ENCODE results near the gene RPL32. TPM values are rescaled to one million over a fixed set of nuclear protein-coding genes. Genes with fewer than 3 reads are reported as not detected.
"Not testable (repeated sequence)": the region's sequence is repeated elsewhere in the genome, so short reads cannot be mapped to it uniquely, and the experiment has no call there.

The RPL32 gene
- polyA plus RNA-seq, 3 donors, result 1,974 to 2,375 (median 2,193) TPM

- DNase-seq (ENCODE audit: extremely low read depth in 1 of 11, low read depth in 9 of 11, low spot score in 4 of 11), result no peak
Measured at GRCh38 chr3:12799525-12800440, 41.6 kb downstream of the RPL32 start.

- DNase-seq (ENCODE audit: extremely low read depth in 1 of 11, low read depth in 9 of 11, low spot score in 4 of 11), result no peak
Measured at GRCh38 chr3:12798559-12799179, 42.7 kb downstream of the RPL32 start.

- no peak for DNase-seq (ENCODE audit: extremely low read depth in 1 of 11, low read depth in 9 of 11, low spot score in 4 of 11)
Measured at GRCh38 chr3:12797892-12798558, 43.3 kb downstream of the RPL32 start.

GRCh38 chr3:12797124-12797891 is 44.1 kb downstream of the RPL32 start:
- DNase-seq (ENCODE audit: extremely low read depth in 1 of 11, low read depth in 9 of 11, low spot score in 4 of 11), result no peak

- peak in 8 of 11 donors; percentile 37 to 71 (median 58) for DNase-seq (ENCODE audit: extremely low read depth in 1 of 11, low read depth in 9 of 11, low spot score in 4 of 11)
Measured at GRCh38 chr3:12796171-12797123, 44.9 kb downstream of the RPL32 start, which contains the start of gene CAND2. Gene CAND2, plus strand, starts transcription at chr3:12796680. Its CDS starts 41 bp downstream, at chr3:12796721.

GRCh38 chr3:12793701-12794100 is 47.7 kb downstream of the RPL32 start:
- DNase-seq (ENCODE audit: extremely low read depth in 1 of 11, low read depth in 9 of 11, low spot score in 4 of 11), result no peak

- DNase-seq (ENCODE audit: extremely low read depth in 1 of 11, low read depth in 9 of 11, low spot score in 4 of 11), result no peak
Measured at GRCh38 chr3:12791430-12791829, 49.9 kb downstream of the RPL32 start.

- DNase-seq (ENCODE audit: extremely low read depth in 1 of 11, low read depth in 9 of 11, low spot score in 4 of 11), result not testable (repeated sequence)
Measured at GRCh38 chr3:12787967-12788690, 53.2 kb downstream of the RPL32 start.

GRCh38 chr3:12787346-12787745 is 54.0 kb downstream of the RPL32 start:
- not testable (repeated sequence) for DNase-seq (ENCODE audit: extremely low read depth in 1 of 11, low read depth in 9 of 11, low spot score in 4 of 11)

- DNase-seq (ENCODE audit: extremely low read depth in 1 of 11, low read depth in 9 of 11, low spot score in 4 of 11), result no peak
Measured at GRCh38 chr3:12785096-12785495, 56.3 kb downstream of the RPL32 start.

Other genes starting within 250 kb of the RPL32 start
- gene RAF1, start 177.4 kb downstream of the RPL32 start, polyA plus RNA-seq (ENCODE audit: insufficient read length in 3 of 3), result 100 to 1,000 TPM; 108 to 137 (median 117) TPM
- gene TMEM40, start 82.3 kb downstream of the RPL32 start, polyA plus RNA-seq (ENCODE audit: insufficient read length in 3 of 3), result 1 to 10 TPM; 1.3 to 1.8 (median 1.8) TPM
- gene CAND2, start 44.9 kb downstream of the RPL32 start, polyA plus RNA-seq (ENCODE audit: insufficient read length in 3 of 3), result 10 to 100 TPM in 1 of 3 donors, 1 to 10 TPM in 2; 7.3 to 10.4 (median 9.3) TPM
- 10 to 100 TPM; 29.8 to 35.8 (median 35.5) TPM for gene IQSEC1, start 231.9 kb upstream of the RPL32 start, polyA plus RNA-seq (ENCODE audit: insufficient read length in 3 of 3)

Data from renal cortex interstitium (tissue), 11 donors.